Mucosa of descending colon (tissue), 3 donors: ENCODE results near the gene MCOLN2. TPM values are rescaled to one million over a fixed set of nuclear protein-coding genes. Genes with fewer than 3 reads are reported as not detected.
A peak's percentile ranks its signal among the peaks of the same experiment; 100 is the strongest.
"Not testable (repeated sequence)": the region's sequence is repeated elsewhere in the genome, so short reads cannot be mapped to it uniquely, and the experiment has no call there.

Experiments used
- ATAC-seq: fragments of 200-7000 bp; cut with Tn5 transposase; one replicate; pipeline ENCODE4 v1.9.1; 2020; ENCODE audit warnings: mild to moderate bottlenecking, moderate library complexity
- DNase-seq, 3 donors: peaks; one replicate each; pipeline ENCODE4 v3.0.0-alpha.2; 2020
- H3K36me3 ChIP-seq: fragments of 200-600 bp; one replicate; pipeline ENCODE4 v1.8.0; 2021; ENCODE audit warnings: low read depth, mild to moderate bottlenecking
- H3K4me1 ChIP-seq: fragments of 200-600 bp; one replicate; pipeline ENCODE4 v1.8.0; 2021; ENCODE audit warnings: low read depth, mild to moderate bottlenecking
- H3K4me3 ChIP-seq: fragments of 200-600 bp; one replicate; pipeline ENCODE4 v1.8.0; 2021; ENCODE audit warnings: mild to moderate bottlenecking
- H3K9me3 ChIP-seq: fragments of 200-600 bp; one replicate; pipeline ENCODE4 v1.8.0; 2021; ENCODE audit warnings: mild to moderate bottlenecking
- intact Hi-C, 2 donors: fragments of 100-400 bp; cut with DNase I in 1 of 2; cut with micrococcal nuclease in 1 of 2; formaldehyde crosslinking; loops; one replicate each; pipeline versions ENCODE4 v1.11.0 to v1.11.1; 2022; cut with DNase I, micrococcal nuclease
- total RNA-seq, 3 donors: library from RNA; stranded (reverse); fragmentation: NEBNext Ultra II Directional in 2 of 3; extraction: Animal tissue kit (Norgen Biotek cat#: 25700) in 2 of 3; gene quantifications; one replicate each; pipeline versions ENCODE4 v1.2.1 to v1.2.4, GENCODE V29; 2021 to 2023
- TF ChIP-seq, protein P1 (sequence below): fragments of 200-600 bp; IDR thresholded peaks from one replicate; pipeline ENCODE4 v1.8.0; 2022; ENCODE audit warnings: antibody characterized with exemption, mild to moderate bottlenecking
- donor health status: DM: no; HTN: no; CAD: no; lungs with moderate emphysema.
- donor health status: DM: no; HTN: no; CAD: no.
- donor health status: DM: no; HTN: yes; CAD: no.

The MCOLN2 gene
- total RNA-seq, 3 donors from 2014 or later: 10.8 to 101 (median 66.2) TPM

DNA sequence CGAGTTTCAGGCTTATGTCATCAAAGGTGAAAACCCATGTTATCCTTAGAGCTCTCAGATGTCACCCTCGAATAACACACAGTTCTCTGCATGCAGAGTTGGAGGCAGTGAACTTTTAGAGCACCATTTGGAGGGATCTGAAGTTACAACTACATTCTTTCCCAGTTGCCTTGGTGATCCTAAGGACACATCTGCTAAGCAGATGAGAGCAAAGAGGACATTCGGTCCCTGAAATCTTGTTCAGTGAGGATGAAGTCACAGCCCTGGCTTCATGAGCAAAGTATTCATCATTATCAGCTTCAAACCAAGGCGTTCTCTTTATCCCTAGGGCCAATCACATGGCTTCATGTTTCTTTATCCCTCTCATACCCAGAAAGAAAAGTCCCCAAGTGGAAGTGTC, 23.1 kb upstream of the MCOLN2 start:
- H3K4me1 ChIP-seq: no peaks in the 10 kb centered on the region
- intact Hi-C loops: no loop called here
- DNase-seq: no peak
- no peak for ATAC-seq
- H3K36me3 ChIP-seq: no peaks in the 10 kb centered on the region
- no peak overlapping the region for H3K4me3 ChIP-seq
- H3K9me3 ChIP-seq: no peaks in the 10 kb centered on the region
- TF ChIP-seq, protein P1, sequence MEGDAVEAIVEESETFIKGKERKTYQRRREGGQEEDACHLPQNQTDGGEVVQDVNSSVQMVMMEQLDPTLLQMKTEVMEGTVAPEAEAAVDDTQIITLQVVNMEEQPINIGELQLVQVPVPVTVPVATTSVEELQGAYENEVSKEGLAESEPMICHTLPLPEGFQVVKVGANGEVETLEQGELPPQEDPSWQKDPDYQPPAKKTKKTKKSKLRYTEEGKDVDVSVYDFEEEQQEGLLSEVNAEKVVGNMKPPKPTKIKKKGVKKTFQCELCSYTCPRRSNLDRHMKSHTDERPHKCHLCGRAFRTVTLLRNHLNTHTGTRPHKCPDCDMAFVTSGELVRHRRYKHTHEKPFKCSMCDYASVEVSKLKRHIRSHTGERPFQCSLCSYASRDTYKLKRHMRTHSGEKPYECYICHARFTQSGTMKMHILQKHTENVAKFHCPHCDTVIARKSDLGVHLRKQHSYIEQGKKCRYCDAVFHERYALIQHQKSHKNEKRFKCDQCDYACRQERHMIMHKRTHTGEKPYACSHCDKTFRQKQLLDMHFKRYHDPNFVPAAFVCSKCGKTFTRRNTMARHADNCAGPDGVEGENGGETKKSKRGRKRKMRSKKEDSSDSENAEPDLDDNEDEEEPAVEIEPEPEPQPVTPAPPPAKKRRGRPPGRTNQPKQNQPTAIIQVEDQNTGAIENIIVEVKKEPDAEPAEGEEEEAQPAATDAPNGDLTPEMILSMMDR: no peak

DNA sequence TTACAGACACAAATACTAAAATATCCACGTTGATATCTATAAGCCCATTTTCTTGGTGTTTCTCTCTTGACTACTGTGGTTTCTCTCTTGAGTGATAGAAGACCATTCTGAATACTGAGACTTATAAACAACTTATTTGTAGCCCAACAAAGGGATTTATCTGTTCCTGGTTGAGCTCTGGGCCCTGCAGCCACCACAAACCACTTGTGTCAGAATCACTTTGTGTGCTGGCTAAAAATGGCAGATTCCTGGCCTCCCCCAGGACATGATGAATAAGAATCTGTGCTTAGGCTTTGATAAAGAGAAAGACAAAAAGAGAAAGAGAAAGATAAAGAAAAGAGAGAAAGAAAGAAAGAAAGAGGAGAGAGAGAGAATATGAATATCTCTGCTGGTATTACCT, 18.9 kb upstream of the MCOLN2 start:
- intact Hi-C loops: no loop called here
- TF ChIP-seq, protein P1: no peak
- ATAC-seq (no peak), DNase-seq (no peak)
- no peaks in the 10 kb centered on the region for H3K36me3 ChIP-seq
- no peak overlapping the region for H3K4me3 ChIP-seq
- H3K9me3 ChIP-seq: no peaks in the 10 kb centered on the region
- no peaks in the 10 kb centered on the region for H3K4me1 ChIP-seq

DNA sequence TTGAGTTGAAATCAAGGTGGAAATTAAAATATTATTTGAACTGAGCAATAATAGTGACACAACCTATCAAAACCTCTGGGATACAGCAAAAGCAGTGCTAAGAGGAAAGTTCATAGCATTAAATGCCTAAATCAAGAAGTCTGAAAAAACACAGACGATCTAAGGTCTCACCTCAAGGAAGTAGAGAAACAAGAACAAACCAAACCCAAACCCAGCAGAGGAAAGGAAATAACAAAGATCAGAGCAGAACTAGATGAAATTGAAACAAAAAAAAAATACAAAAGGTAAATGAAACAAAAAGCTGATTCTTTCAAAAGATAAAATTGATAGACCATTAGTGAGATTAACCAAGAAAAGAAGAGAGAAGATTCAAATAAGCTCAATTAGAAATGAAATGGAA, 8.7 kb upstream of the MCOLN2 start:
- H3K36me3 ChIP-seq, ATAC-seq, H3K4me3 ChIP-seq, intact Hi-C loops, H3K4me1 ChIP-seq, H3K9me3 ChIP-seq, DNase-seq: not testable (repeated sequence)

DNA sequence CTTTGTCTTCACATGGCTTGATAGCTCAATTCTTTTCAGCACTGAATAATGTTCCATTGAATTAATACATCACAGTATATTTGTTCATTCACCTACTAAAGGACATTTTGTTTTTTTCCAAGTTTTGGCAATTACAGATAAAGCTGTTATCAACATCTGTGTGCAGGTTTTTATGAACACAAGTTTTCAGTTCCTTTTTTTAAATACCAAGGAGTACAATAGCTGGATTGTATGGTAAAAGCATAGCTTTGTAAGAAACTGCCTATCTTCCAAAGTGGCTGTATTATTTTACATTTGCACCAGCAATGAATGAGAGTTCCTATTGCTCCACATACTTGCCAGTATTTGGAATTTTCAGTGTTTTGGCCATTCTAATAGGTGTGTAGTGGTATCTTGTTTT, 4.8 kb upstream of the MCOLN2 start:
- intact Hi-C loops: no loop called here
- Histone ChIP-seq H3K9me3 (no peaks in the 10 kb centered on the region), H3K4me3 (no peak overlapping the region), H3K36me3 (no peaks in the 10 kb centered on the region), H3K4me1 (peaks cover 12% of the 10 kb centered on the region)
- no peak for DNase-seq
- no peak for ATAC-seq
- TF ChIP-seq, protein P1: no peak

DNA sequence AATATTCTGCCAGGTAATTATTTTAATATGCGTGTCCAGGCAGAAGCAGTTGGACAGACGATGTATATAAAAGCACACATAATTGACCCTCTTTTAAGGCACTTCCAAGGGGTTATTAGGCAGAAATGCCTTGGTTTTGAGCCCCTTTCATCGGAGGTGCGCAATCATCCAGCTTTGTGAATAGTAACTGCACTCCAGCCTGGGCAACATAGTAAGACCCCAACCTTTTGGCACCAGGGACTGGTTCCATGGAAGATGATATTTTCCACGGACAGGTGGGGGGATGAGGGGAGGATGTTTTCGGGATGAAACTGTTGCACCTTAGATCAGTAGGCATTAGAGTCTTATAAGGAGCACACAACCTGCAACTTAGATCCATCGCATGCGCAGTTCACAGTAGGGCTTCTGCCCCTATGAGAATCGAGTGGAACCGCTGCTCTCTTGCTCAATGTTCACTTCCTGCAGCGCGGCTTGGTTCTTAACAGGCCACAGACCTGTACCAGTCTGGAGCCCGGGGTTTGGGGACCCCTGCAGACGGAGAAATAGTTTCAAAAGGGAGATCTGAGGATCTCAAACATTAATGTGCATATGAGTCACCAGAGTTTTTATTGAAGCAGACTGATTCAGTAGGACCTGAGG, 1.8 kb upstream of the MCOLN2 start:
- H3K4me3 ChIP-seq: no peak overlapping the region
- no peaks in the 10 kb centered on the region for H3K9me3 ChIP-seq
- H3K4me1 ChIP-seq: peaks cover 17% of the 10 kb centered on the region
- ATAC-seq (no peak), DNase-seq (peak in 2 of 3 donors; percentile 22 to 37)
- TF ChIP-seq, protein P1: no peak
- H3K36me3 ChIP-seq: no peaks in the 10 kb centered on the region
- intact Hi-C loops: loop anchor here in 1 of 2 donors (5.0 kb wide), 1 partner anchor 264 kb away; no protein-coding TSS in a partner anchor

DNA sequence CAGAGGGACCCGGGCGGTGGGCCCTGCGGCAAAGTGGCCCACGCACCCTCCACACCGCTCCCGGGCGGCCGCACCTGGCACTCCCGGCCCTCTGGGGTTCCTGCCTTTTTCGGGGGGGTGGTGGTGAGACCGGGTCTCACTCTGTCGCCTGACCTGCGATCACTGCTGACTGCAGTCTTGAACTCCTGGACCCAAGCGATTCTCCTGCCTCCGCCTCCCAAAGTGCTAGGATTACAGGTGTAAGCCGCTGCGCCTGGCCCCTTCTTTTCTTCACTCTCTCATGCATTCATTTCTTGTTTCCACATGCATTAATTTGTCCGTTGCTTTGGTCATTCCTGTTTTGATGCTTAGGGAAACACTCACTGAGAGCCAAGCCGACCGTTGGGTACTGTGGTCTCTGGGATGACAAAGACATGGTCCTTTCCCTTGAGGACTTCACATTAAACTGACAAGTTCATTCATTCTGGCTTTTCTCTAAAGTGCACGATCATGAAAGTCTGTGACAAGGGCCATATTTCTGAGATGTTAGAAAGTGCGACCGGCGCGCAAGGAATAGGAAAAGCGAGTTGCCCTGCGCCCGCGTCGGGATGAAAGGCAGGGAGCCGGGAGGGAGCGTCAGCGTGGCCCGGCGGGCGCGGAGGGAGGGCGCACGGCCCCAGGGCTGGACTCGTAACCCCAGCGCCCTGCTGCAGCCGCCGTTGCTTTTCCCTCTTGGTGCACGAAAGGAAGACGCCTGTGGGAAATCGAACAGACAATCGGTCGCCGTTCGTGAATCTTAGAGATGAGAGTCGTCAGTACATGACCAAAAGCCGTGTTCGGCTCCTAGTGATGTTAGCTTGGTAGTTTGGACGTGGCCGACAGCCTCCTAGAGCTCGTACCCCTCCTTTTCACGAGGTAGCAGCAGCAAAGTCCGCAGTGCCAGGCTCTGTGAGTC, 1.0 kb upstream of the MCOLN2 start:
- TF ChIP-seq, protein P1: no peak
- intact Hi-C loops: loop anchor here in 1 of 2 donors (5.0 kb wide), 1 partner anchor 264 kb away; no protein-coding TSS in a partner anchor
- no peaks in the 10 kb centered on the region for H3K9me3 ChIP-seq
- peaks cover 17% of the 10 kb centered on the region for H3K4me1 ChIP-seq
- peak; percentile 23 to 53 (median 40) for DNase-seq
- H3K36me3 ChIP-seq: no peaks in the 10 kb centered on the region
- no peak overlapping the region for H3K4me3 ChIP-seq
- peak; percentile 31 for ATAC-seq
